Eye (tissue), 1 donor: ENCODE data around the gene MARVELD2.
"Not testable (repeated sequence)": the region's sequence is repeated elsewhere in the genome, so short reads cannot be mapped to it uniquely, and the experiment has no call there.

Experiments
- DNase-seq: peaks from one replicate; pipeline ENCODE4 v3.0.0-alpha.2; 2015

Gene MARVELD2, protein sequence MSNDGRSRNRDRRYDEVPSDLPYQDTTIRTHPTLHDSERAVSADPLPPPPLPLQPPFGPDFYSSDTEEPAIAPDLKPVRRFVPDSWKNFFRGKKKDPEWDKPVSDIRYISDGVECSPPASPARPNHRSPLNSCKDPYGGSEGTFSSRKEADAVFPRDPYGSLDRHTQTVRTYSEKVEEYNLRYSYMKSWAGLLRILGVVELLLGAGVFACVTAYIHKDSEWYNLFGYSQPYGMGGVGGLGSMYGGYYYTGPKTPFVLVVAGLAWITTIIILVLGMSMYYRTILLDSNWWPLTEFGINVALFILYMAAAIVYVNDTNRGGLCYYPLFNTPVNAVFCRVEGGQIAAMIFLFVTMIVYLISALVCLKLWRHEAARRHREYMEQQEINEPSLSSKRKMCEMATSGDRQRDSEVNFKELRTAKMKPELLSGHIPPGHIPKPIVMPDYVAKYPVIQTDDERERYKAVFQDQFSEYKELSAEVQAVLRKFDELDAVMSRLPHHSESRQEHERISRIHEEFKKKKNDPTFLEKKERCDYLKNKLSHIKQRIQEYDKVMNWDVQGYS

DNA sequence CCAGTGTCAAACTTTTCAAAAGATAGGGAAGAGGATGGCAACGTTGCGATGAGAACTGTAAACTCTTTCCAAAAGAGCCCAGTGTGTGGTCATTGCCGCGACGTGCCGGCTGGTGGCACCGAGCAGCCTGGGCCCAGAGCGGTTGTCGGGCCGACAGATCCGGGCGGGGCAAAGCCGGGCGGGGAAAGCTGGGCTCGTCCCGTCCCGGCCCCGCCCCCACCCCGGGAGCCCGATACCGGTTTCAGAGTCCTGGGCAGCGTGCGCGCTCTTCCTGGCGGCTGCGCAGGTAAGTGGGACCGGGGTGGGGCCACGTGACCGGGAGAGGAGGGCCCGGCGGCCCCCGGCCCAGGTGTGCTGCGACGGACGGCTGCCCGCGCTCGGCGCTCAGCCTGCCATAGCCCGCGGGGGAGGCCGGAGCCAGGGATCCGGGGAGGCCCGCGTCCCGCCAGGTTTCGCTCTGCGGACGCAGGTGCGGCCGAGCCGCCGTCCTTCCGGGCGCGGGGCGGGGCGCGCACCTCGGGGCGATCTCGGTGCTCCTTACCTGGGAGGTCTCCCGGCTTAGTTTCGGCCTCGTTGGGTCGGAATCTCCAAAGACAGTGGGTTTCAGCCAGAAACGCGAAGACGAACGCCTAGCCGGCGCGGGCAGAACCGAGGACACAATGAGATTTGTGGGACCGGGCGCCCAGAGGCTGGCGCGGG lies at the start of gene MARVELD2:
Gene MARVELD2, plus strand, starts transcription at position 232 of the 699 bp plus-strand sequence. CDS start 4,270 bp downstream, outside the sequence.
- peak; percentile 66 for DNase-seq

DNA sequence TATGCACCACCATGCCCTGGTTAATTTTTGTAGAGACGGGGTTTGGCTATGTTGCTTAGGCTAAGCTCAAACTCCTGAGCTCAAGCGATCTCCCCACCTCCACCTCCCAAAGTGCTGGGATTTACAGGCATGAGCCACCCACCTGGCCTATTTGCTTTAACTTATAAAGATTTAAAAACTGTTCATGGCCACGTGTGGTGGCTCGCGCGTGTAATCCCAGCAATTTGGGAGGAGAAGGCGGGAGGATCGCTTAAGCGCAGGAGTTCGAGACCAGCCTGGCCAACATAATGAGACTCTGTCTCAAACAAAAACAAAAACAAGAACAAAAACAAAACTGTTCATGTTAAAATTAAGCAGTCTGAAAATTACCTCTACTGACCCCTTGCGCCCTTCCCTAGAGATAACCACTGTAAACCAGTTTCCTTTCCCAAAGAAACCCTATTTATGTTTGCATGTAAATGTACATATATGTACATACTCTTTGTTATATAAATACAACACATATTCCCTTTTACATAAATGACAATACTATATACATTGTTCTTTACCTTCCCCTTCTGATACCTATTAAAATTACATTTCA lies 47.1 kb upstream of the MARVELD2 start:
- no peak for DNase-seq

DNA sequence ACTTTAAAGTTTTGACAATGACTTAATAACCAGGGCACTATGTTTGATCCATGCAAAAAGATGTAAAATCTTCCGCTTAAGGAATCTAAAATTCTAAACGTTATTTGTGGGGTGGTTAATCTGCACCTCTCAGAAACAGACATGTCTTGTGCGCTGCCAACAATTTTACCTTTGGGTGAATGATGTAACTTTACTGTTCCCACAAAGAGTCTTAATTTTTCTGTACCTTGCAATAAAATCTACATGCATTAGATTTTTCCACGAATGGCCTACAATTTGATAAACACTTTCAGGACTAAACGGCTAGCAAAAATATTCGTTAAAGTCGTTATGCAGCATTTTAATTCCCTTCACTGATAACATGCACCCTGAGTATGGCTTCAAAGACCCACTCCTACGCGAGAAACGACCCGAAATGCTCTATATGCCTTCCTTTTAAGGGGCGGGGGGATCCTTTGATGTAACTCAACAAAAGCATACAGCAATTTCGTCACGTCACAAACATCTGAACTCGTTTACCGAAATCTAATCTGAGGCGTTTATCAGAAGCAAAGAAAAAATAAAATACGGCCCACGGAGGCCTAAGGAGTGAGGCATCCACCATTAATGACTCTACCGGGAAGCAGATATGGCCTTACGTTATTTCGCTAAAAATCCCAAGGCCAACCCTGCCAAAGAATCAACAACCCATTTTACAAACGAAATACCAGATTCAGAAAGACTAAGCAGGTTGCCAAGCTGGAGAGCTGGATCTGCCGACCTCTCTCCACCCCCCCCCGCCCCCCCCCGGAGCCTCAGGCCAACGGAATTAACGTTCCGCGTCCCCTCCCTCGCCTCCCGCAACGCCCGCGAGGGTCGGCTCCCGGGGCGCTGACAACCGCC lies 46.2 kb upstream of the MARVELD2 start:
- peak; percentile 77 for DNase-seq

DNA sequence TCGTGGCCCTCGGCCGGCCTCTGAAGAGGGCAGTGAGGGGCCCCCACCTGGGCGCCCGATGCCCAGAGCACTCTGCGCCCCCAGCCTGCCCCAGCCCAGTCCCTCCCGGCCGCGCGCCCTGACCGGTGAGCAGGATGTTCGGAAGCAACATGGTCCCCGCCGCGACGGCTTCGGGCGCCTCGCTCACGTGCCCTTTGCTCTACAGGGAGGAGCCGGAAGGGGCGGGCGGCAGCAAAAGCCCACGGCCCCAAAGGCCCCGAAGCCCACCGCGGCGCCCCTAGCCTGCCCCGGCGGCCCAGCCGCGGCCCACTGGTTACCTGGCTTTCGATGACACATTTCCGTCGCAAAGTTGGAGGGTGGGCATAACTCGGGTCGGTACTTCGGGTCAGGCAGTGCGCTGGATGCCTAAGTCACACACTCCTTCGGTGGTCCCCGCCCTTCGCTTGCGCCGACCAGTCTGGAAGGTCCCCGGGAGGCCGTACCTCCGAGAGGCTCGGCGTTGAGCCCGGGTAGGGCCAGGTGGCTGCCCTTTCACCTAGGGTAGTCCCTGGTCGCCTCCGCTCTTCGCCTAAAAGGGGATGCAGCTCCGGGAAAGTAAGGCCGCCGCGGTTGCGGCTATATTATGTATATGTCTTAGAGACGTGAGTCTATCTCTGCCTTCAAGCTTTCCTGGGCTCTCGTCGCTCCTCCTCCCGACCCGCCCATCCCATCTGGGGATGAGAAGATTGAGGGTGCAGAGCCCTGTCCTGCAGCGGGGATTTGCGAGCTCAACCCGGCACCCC lies 45.4 kb upstream of the MARVELD2 start, which contains the start of the genes AK6, RAD17 and TAF9:
Gene AK6, minus strand, starts transcription at position 181 of the 782 bp plus-strand sequence. Its CDS starts 30 bp downstream, at position 151.
Gene RAD17, plus strand, starts transcription at position 479 of the 782 bp plus-strand sequence. CDS start 2,391 bp downstream, outside the sequence.
Gene TAF9, minus strand, starts transcription at position 181 of the 782 bp plus-strand sequence. CDS start 3,783 bp downstream, outside the sequence.
- peak; percentile 97 for DNase-seq

DNA sequence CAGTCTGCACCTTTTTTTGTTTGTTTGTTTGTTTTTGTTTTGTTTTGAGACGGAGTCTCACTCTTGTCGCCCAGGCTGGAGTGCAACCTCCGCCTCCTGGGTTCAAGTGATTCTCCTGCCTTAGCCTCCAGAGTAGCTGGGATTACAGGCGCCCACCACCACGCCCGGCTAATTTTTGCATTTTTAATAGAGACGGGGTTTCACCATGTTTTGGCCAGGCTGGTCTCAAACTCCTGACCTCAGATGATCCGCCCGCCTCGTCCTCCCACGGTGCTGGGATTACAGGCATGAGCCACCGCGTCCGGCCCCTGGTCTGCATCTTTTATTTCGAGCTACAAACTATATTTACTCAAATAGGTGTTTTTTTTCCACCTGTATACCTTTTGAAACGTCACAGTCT lies 44.6 kb upstream of the MARVELD2 start:
- not testable (repeated sequence) for DNase-seq

DNA sequence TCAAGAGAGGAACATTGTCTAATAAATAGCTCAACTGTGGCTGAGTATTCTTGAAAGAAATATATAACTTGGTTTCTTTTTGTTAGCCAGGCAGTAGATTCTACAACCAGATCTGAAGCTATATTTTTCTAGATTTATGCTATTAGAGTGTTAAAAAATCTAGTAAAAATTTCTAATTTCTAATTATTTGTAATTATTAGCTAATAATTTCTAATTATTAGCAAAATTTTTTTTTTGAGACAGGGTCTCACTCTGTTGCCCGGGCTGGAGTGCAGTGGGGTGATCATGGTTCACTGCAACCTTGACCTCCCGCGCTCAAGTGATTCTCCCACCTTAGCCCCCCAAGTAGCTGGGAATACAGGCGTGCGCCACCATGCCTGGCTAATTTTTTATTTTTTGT lies 42.5 kb upstream of the MARVELD2 start:
- no peak for DNase-seq

DNA sequence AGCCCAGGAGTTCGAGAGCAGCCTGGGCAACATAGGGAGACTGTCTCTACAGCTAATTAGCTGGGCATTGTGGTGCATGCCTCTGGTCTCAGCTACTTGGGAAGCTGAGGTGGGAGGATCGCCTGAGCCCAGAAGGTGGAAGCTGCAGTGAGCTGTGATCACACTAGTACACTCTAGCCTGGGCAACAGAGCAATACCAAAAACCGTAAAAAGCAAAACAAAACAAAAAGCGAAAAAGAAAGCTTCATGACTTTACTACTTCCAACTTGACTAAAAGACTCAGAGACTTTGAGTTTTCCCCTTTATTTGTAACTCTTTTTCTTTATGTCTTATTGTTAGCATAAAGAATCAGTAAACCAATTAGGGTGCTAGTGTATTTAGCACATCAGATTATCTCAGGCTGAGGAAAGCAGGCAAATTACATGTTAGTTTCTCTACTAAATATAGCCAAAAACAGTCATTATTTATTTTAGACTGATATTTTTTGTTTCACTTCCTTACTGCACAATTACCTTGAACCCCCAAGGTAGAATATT lies 39.9 kb upstream of the MARVELD2 start:
- no peak for DNase-seq

DNA sequence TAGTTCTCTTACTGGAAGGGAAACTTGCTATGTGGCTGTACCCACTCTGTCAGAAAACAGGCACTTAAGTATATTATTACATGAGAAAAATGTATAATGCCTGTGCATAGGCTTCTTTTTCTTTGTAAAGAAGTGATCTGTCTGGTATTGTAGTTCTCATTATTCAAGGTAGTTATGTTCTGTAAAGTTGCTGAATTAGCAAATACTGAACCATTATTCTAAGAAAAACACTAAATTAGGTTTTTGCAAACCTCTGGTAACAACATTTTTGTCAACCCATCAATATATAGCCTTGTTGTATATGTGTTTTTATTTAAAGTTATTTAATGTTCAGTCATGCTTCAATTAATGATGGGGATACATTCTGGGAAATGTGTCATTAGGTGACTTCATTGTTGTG lies 36.5 kb upstream of the MARVELD2 start:
- no peak for DNase-seq

DNA sequence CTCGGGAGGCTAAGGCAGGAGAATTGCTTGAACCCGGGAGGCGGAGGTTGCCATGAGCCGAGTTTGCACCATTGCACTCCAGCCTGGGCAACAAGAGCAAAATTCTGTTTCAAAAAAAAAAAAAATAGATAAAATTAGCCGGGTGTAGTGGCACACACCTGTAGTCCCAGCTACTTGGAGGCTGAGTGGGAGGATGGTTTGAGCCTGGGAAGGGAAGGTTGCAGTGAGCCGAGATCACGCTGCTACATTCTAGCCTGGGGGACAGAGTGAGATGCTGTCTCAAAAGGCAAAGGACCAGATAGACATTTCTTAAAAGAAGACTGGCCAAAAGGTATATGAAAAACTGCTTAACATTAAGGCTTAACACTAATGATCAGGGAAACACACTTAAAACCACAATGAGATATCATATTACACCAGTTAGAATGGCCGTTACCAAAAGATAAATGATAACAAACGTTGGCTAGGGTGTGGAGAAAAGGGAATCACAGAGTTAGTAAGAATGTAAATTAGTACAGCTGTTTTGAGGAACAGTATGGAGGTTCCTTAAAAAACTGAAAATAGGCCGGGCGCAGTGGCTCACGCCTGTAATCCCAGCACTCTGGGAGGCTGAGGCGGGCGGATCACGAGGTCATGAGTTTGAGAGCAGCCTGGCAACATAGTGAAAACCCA lies 10.1 kb upstream of the MARVELD2 start:
- DNase-seq, result no peak

DNA sequence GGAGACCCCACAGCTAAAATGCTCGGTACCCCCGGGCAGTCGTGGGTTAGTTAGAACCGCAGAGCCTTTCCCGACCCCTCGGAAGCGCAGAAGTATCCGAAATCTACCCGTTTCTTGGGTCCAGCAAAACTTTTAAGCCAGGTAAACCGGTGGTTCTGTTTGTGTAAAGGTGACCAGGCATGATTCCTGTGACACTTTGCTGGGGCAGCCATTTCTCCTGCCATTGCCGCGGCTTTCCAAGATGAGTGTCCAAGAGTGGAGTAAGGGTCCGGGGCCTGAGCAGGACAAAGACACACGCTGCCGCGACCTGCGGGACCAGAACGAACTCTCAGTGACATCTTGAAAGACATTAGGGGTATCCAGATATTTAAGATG lies 655 bp downstream of the MARVELD2 start:
- DNase-seq, result peak; percentile 41

DNA sequence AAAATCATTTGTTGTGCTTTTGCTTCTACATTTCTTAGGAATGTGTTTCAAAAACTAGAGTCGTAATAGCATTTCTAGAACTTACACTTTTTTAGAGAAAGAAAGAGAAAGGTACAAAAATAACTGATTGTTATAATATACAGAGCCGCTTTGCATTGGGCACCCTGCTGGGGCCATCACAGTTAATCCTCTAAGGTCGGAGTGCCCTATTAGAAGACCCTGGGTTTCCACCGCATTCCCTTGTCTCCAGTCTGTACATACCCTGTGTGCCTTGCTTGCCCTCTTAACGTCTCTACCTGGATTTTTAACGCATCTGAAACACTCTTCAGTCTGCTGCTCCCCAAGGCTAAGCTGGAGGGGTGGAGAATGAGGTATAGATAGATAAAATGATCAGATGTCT lies 1.3 kb downstream of the MARVELD2 start:
- DNase-seq, result peak; percentile 25

DNA sequence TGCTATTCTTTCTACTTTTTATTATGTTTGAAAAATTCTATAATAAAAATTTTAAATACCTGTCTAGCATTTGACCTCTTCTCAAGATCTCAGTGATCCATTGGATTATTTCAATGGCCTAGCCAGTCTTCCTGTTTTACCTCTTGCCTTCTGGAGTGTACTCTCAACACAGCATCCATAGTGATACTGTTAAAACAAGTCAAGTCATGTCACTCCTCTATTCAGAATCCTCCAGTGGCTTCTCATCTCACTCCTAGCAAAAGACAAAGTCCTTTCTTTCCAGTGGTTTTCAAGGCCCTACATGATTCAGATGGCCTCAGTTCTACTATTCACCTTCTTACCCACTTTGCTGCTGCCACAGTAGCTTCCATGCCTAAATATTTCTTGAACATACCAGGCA lies 1.8 kb downstream of the MARVELD2 start:
- DNase-seq, result no peak

DNA sequence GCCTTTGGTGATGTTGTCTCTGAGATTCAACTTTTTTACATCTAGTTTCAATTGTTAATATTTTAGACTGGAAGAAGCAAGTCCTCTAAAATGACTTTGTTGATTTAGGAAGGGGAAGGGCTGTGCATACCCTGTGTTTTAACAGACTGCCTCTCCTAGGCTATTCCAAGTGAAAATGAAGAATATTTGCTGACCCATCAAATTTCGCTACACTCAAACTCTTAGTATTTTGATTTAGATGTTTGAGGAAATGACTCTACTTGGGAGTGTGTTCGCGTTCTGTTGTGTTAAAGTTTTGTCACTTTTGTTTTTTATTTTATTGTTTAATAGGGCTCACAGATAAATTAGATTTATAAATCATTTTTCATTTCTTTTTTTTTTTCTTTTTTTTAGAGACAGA lies 3.6 kb downstream of the MARVELD2 start:
- no peak for DNase-seq

DNA sequence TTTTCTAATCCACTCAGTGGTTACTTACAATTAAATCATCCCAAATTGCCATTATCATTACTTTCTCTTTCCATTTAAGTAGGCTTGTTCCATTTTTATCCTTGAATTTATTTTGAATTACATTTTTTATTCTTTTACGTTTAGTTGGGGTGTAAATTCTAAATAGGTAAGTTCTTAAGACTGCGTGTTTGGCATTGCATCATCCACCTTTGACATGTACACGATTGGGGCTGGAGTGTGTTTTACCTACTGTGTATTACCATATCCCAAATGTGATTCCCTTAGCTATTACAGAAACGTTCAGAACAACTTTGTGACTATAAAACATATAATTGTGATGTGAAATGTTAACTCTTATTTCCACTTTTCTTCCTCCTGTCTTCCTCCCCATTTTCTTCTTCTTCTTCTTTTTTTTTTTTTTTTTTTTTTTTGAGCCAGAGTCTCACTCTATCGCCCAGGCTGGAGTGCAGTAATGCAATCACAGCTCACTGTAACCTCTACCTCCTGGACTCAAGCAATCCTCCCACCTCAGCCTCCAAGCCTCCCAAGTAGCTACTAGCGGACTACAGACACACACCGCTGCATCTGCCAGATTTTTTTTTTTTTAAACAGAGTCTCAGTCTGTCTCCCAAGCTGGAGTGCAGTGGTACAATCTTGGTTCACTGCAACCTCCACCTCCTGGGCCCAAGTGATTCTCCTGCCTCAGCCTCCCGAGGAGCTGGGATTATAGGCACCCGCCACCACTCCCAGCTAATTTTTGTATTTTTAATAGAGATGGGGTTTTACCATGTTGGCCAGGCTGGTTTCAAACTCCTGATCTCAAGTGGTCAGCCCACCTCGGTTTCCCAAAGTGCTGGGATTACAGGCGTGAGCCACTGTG lies 16.7 kb downstream of the MARVELD2 start:
- no peak for DNase-seq

DNA sequence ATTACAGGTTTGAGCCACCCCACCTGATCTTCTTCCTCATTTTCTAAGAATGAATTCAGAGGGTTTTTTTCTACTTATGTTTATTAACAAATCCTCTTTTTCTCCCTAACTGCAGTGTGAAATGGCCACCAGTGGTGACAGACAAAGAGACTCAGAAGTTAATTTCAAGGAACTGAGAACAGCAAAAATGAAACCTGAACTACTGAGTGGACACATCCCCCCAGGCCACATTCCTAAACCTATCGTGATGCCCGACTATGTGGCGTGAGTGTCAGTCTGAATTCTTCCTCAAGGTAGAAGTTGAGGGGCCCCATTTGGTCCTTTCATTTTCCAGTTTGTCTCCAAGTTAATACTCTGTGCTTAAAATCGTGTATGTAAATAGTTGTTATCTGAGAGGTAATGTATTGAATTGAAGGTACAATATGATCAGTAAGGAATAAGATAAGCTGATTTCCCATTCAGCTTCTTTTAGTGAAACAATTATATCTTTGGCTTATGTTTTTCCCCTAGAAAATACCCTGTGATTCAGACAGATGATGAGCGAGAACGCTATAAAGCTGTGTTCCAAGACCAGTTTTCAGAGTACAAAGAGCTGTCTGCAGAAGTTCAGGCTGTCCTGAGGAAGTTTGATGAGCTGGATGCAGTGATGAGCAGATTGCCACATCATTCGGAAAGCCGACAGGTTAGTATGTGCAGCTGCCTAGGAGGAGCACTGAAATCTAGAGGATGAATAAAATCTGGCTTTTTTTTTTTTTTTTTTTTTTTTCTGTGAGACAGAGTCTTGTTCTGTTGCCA lies 17.7 kb downstream of the MARVELD2 start:
- no peak for DNase-seq

DNA sequence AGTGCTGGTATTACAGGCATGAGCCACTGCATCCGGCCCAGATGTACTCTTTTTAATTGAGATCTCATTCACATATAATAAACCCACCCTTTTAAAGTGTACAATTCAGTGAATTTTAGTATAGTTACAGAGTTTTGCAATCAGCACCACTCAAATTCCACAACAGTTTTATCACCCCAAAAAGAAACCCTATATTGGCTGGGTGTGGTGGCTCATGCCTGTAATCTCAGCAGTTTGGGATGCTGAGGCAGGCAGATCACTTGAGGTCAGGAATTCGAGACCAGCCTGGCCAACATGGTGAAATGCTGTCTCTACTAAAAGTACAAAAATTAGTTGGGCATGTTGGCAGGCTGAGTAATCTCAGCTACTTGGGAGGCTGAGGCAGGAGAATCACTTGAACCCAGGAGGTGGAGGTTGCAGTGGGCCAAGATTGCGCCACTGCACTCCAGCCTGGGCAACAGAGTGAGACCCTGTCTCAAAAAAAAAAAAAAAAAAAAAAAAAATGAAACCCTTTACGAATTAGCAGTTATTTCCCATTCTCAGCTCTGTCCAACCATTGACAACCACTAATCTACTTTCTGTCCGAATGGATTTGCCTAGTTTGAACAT lies 20.5 kb downstream of the MARVELD2 start:
- not testable (repeated sequence) for DNase-seq

DNA sequence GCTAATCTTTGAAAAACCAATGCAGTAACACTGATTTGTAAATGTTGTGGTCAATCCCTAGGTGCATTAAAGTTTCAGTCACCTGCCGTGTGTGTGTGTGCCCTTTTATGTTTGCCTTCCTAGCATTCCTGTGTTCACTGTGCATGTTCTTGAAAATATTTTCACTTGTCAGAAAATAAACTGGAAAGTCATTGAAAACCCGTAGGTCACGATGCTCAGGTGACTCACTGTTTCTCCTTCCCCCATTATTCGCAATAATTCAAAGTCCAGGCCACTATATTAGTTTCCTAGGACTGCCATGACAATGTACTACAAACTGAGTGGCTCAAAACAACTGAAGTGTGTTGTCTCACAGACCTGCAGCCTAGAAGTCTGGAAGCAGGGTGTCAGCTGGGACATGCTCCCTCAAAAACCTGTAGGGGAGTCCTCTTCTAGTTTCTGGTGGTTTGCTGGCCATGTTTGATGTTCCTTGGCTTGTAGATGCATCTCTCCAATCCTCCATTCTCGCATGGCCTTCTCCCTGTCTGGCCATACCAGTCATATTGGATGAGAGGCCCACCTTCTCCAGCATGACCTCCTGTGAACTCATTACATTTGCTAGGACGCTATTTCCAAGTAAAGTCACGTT lies 29.3 kb downstream of the MARVELD2 start:
- no peak for DNase-seq

DNA sequence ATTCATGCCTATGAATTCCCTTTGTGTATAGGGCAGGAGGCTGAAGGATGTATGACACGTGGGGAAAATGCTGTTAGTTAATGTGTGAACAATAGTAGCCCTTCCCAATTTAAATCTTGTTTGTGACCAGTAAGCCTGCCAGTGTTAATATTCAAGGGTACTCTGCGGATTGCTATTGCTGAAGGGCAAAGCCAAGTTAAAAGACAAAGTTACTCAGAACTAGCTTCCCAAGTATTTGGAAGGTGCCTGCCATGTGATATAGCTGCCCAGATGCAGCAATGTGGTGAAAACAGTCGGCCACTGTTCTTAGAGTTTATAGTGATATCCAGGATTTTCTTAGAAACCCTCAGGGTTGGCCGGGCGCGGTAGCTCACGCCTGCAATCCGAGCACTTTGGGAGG lies 34.6 kb downstream of the MARVELD2 start:
- DNase-seq, result no peak
